ENCODE data around the gene SELENOW.
"Not testable (repeated sequence)": the region's sequence is repeated elsewhere in the genome, so short reads cannot be mapped to it uniquely, and the experiment has no call there.

Gene SELENOW

GRCh38 chr19:47781590-47782262 lies 3.2 kb downstream of the SELENOW start:
- peak; percentile 33 for DNase-seq (ENCODE audit: low spot score)

- DNase-seq (ENCODE audit: low spot score): no peak
Measured at GRCh38 chr19:47786566-47786965, 8.1 kb downstream of the SELENOW start.

- DNase-seq (ENCODE audit: low spot score): not testable (repeated sequence)
Measured at GRCh38 chr19:47787307-47787706, 8.8 kb downstream of the SELENOW start.

- DNase-seq (ENCODE audit: low spot score): not testable (repeated sequence)
Measured at GRCh38 chr19:47789811-47790210, 11.3 kb downstream of the SELENOW start.

GRCh38 chr19:47790398-47790814 lies 11.9 kb downstream of the SELENOW start:
- DNase-seq (ENCODE audit: low spot score): peak; percentile 80

- no peak for DNase-seq (ENCODE audit: low spot score)
Measured at GRCh38 chr19:47792616-47793015, 14.1 kb downstream of the SELENOW start.

- no peak for DNase-seq (ENCODE audit: low spot score)
Measured at GRCh38 chr19:47794526-47794925, 16.0 kb downstream of the SELENOW start.

- DNase-seq (ENCODE audit: low spot score): no peak
Measured at GRCh38 chr19:47796785-47797184, 18.3 kb downstream of the SELENOW start.

GRCh38 chr19:47797996-47798903 lies 19.7 kb downstream of the SELENOW start:
- DNase-seq (ENCODE audit: low spot score): no peak

- no peak for DNase-seq (ENCODE audit: low spot score)
Measured at GRCh38 chr19:47798904-47799266, 20.4 kb downstream of the SELENOW start.

GRCh38 chr19:47801270-47801669 lies 22.8 kb downstream of the SELENOW start:
- DNase-seq (ENCODE audit: low spot score): no peak

- no peak for DNase-seq (ENCODE audit: low spot score)
Measured at GRCh38 chr19:47802521-47803043, 24.1 kb downstream of the SELENOW start.

GRCh38 chr19:47803148-47803547 lies 24.6 kb downstream of the SELENOW start:
- DNase-seq (ENCODE audit: low spot score): not testable (repeated sequence)

- DNase-seq (ENCODE audit: low spot score): not testable (repeated sequence)
Measured at GRCh38 chr19:47803671-47804070, 25.2 kb downstream of the SELENOW start.

- DNase-seq (ENCODE audit: low spot score): not testable (repeated sequence)
Measured at GRCh38 chr19:47804451-47804850, 25.9 kb downstream of the SELENOW start, which contains the start of gene TPRX1. TSS of gene TPRX1 (minus strand) at chr19:47804551. CDS start at chr19:47804539, 12 bp downstream.

- DNase-seq (ENCODE audit: low spot score): no peak
Measured at GRCh38 chr19:47805313-47805712, 26.8 kb downstream of the SELENOW start.

- DNase-seq (ENCODE audit: low spot score): no peak
Measured at GRCh38 chr19:47806435-47806834, 27.9 kb downstream of the SELENOW start.

- DNase-seq (ENCODE audit: low spot score): peak; percentile 70
Measured at GRCh38 chr19:47813304-47813994, 34.9 kb downstream of the SELENOW start.

- no peak for DNase-seq (ENCODE audit: low spot score)
Measured at GRCh38 chr19:47813995-47814328, 35.5 kb downstream of the SELENOW start.

GRCh38 chr19:47816270-47816669 lies 37.8 kb downstream of the SELENOW start:
- not testable (repeated sequence) for DNase-seq (ENCODE audit: low spot score)

- not testable (repeated sequence) for DNase-seq (ENCODE audit: low spot score)
Measured at GRCh38 chr19:47818221-47818620, 39.7 kb downstream of the SELENOW start.

GRCh38 chr19:47819858-47820257 lies 41.4 kb downstream of the SELENOW start:
- no peak for DNase-seq (ENCODE audit: low spot score)

Data from AG08395 (cell line).